IPS-18c (cell line): ENCODE measurements around the gene PILRA.

Experiments
- H3K4me3 ChIP-seq: 2 replicates; pipeline ENCODE4 v1.7.0; 2013; ENCODE audit warnings: low read depth, mild to moderate bottlenecking, low read length, moderate library complexity; ENCODE audit not compliant: insufficient read depth
- H3K9me3 ChIP-seq: one replicate; pipeline ENCODE4 v1.6.1; 2013; ENCODE audit warnings: mild to moderate bottlenecking, low read length, moderate library complexity; ENCODE audit not compliant: control insufficient read depth, insufficient read depth

Gene PILRA

GRCh38 chr7:100393233-100393905, 20.1 kb downstream of the PILRA start:
- H3K9me3 ChIP-seq: no peaks in the 10 kb centered on the region
- no peak overlapping the region for H3K4me3 ChIP-seq

GRCh38 chr7:100394077-100394476, 20.8 kb downstream of the PILRA start:
- no peak overlapping the region for H3K4me3 ChIP-seq
- H3K9me3 ChIP-seq: no peaks in the 10 kb centered on the region

GRCh38 chr7:100396421-100396982, 23.2 kb downstream of the PILRA start:
- Histone ChIP-seq H3K9me3 (no peaks in the 10 kb centered on the region), H3K4me3 (no peak overlapping the region)

DNA sequence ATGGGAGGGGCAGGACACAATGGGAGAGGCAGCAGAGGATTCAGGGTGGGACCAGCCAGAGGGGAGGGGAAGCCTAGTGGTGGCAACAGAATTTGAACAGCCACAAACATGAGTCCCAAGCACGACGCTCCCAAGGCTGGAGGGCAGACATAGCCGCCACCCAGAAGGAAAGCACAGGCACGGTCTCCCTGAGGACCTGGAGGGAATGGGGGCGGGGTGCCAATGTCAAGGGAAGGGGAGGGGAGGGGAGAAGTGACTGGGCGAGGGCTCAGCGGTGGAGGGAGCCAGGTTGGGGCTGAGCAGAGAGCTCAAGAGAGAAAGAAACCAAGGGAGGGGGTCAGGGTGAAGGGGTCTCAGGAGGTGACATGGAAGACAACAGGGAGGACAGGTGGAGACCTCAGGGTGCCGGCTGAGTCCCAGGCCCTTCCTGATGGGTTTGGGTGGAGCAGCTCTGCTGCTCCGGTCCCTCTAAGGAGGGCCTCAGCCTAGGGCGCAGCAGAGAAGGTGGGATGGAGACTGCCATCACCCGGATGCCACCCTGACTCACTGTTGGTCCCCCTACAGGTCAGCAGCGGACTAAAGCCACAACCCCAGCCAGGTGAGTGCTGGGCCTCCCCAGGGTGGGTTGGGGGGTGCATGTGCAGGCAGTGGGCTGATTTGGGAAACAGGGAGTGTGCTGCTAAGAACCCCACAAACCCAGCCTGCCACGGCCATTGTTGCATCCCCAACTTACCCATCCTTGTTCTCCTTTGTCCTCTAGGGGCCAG, 24.2 kb downstream of the PILRA start:
- no peak overlapping the region for H3K4me3 ChIP-seq
- no peaks in the 10 kb centered on the region for H3K9me3 ChIP-seq

DNA sequence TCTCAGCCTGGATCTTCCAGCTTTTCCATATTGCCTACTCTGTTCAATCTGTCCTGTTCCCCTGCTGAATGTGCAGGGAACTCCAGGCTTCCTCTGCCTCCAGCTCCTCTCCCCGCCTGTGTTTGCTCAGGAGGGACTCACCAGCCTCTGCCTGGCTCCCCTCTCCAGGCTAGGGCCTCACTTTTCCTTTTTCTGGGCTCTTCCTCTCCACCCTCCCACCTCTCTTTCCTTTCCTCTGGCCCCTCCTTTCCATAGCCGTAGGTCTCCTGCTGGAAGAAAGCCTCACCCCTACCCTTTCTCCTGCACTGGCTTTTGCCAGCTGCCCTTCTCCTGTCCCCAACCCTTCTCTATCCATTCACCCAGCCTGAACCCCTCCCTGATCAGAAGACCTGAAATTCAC, 25.0 kb downstream of the PILRA start:
- H3K9me3 ChIP-seq: no peaks in the 10 kb centered on the region
- H3K4me3 ChIP-seq: no peak overlapping the region

DNA sequence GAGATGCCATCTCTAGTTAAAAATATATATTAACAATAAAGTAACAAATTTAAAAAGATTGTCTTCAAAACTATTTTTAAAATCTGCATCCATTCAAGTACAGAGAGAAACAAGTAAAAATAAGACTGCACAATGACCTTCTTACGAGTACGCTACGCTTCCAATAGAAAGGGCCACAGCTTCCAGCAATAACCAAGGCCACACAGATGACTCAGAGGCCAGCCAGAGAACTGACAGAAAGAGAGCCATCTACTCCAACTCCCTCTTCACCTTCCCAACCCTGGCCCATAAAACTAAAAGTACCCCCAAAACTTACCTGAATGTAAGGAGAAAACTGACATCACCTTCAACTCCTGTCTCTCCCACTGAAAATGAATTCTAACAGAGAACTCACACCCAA, 26.8 kb downstream of the PILRA start:
- no peaks in the 10 kb centered on the region for H3K9me3 ChIP-seq
- no peak overlapping the region for H3K4me3 ChIP-seq

DNA sequence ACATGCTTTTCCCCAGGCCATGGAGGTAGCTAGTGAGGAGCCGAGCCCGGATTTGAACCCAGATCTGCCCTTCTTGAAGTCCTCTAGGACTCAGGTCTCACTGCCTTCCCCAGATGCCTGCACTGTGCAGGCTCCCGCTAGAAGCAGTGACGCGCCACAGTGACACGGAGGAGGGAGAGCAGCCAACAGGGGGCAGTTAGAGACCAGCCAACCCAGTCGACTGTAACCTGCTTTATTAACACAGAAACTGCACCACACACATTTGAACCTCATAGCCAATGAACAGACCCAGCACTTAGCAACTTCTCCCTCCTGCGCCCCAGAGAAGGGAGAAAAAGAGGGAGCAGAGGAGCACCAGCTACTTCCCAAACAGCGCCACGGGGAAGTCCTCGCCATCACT, 27.4 kb downstream of the PILRA start:
- Histone ChIP-seq H3K9me3 (no peaks in the 10 kb centered on the region), H3K4me3 (no peak overlapping the region)

DNA sequence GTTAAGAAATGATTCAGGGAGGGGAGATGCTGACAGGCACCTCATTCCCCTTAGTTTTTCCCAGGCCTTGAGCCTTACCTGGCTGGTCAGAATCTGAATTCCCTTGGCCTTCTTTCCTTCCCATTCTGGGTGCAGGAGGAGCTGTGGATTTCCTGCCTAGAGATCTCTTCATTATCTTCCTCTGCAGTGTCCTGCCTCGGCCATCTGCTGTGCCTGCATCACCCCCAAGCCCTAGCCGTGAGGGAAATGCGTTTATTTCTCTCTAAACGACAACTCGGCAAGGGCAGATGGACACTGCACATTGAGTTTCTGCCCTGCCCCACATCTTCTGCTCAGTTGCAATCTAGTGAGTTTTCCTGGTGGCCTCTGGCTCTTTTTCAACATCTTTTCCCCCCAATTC, 28.5 kb downstream of the PILRA start:
- Histone ChIP-seq H3K4me3 (no peak overlapping the region), H3K9me3 (no peaks in the 10 kb centered on the region)

- Histone ChIP-seq H3K9me3 (no peaks in the 10 kb centered on the region), H3K4me3 (no peak overlapping the region)
Observed at GRCh38 chr7:100402241-100402640, 29.0 kb downstream of the PILRA start.

GRCh38 chr7:100406767-100407166, 33.5 kb downstream of the PILRA start:
- Histone ChIP-seq H3K9me3 (no peaks in the 10 kb centered on the region), H3K4me3 (no peak overlapping the region)

GRCh38 chr7:100407285-100408180, 34.2 kb downstream of the PILRA start:
- Histone ChIP-seq H3K9me3 (no peaks in the 10 kb centered on the region), H3K4me3 (no peak overlapping the region)

GRCh38 chr7:100411101-100411500, 37.8 kb downstream of the PILRA start:
- Histone ChIP-seq H3K9me3 (no peaks in the 10 kb centered on the region), H3K4me3 (no peak overlapping the region)

GRCh38 chr7:100413346-100413745, 40.1 kb downstream of the PILRA start:
- H3K4me3 ChIP-seq: no peak overlapping the region
- no peaks in the 10 kb centered on the region for H3K9me3 ChIP-seq

GRCh38 chr7:100413889-100414288, 40.6 kb downstream of the PILRA start:
- no peak overlapping the region for H3K4me3 ChIP-seq
- no peaks in the 10 kb centered on the region for H3K9me3 ChIP-seq

DNA sequence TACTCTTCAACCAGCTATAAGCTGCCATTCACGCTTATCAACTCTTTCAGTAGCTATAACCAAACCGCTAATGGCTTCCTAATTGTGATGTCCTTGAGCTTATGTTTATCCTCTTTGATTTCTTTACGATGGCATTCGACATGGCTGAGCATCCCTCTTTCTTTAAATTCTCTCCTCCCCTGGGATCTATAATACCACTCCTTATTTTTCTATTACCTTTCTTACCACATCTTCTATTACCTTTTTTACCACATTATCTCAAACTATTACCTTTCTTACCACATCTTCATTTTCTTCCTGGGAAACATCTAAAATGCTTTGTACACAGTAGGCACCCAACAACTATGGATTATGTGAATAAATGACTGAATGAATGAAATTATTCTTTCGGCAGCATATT, 42.2 kb downstream of the PILRA start:
- H3K4me3 ChIP-seq: no peak overlapping the region
- H3K9me3 ChIP-seq: no peaks in the 10 kb centered on the region

GRCh38 chr7:100418930-100419659, 45.8 kb downstream of the PILRA start:
- H3K9me3 ChIP-seq: no peaks in the 10 kb centered on the region

DNA sequence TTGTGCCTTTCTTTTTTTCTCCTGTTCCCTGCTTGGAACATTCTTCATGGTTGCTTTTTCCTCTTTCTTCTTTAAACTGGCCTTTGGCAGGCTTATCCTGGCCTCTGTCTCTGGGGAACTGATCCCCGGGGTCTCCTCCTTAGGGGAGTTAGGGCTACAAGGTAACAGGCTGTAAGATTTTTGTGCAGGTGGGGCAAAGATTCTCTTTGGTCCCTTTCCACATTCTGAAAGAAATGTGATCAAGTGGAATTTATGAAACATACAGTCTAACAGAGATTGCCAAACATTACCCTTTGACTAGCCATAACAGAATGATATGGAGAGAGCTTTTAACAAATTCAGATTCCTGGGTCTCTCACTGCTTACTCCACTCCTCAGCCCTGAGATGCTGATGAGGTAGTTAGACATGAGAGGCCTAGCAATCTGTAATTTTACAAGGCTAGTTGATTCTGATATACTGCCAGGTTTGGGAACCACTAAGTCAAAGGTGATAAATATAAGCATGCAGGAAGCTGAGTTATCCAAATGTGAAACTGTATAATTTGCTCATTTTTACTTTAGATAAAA, 46.5 kb downstream of the PILRA start:
- H3K4me3 ChIP-seq: no peak overlapping the region

More at GRCh38 chr7:100418930-100419659, 45.8 kb downstream of the PILRA start:
- H3K4me3 ChIP-seq: no peak overlapping the region

More for the DNA sequence above, 46.5 kb downstream of the PILRA start:
- no peaks in the 10 kb centered on the region for H3K9me3 ChIP-seq
